HepG2 (cell line): ENCODE results near the gene USP24. TPM values are rescaled to one million over a fixed set of nuclear protein-coding genes. Genes with fewer than 3 reads are reported as not detected.
A peak's percentile ranks its signal among the peaks of the same experiment; 100 is the strongest.

Experiments used
- ADNP ChIP-seq: sonication (generic); formaldehyde crosslinking; IDR thresholded peaks from 2 replicates; pipeline ENCODE4 v1.4.0; 2020; ENCODE audit warnings: missing genetic modification reagents
- AHR ChIP-seq: IDR thresholded peaks from 2 replicates; pipeline ENCODE4 v1.6.1; 2018; ENCODE audit warnings: missing genetic modification reagents, missing compliant biosample characterization
- ASH2L ChIP-seq: fragments of 300-600, 200-600 bp; sonication (generic); IDR thresholded peaks from 2 replicates; pipeline ENCODE4 v1.7.0; 2017; ENCODE audit warnings: low read depth, mild to moderate bottlenecking, moderate library complexity, mixed read lengths, low read length; ENCODE audit not compliant: insufficient read length
- ATF1 ChIP-seq: IDR thresholded peaks from 2 replicates; pipeline ENCODE4 v1.6.1; 2016; ENCODE audit warnings: mild to moderate bottlenecking, control low read depth
- CREM ChIP-seq, 2 experiments: sonication (generic) in 1 of 2; formaldehyde crosslinking in 1 of 2; IDR thresholded peaks; 2 replicates each; pipeline versions ENCODE4 v1.4.0 to v1.6.1; 2016 to 2020; ENCODE audit warnings: antibody characterized with exemption in 1 of 2, mild to moderate bottlenecking in 1 of 2, missing genetic modification reagents in 1 of 2
- HOXA5 ChIP-seq: sonication (generic); formaldehyde crosslinking; IDR thresholded peaks from 2 replicates; pipeline ENCODE4 v1.4.0; 2020; ENCODE audit warnings: missing genetic modification reagents
- KDM4B ChIP-seq: sonication (generic); formaldehyde crosslinking; IDR thresholded peaks from 2 replicates; pipeline ENCODE4 v1.4.0; 2020; ENCODE audit warnings: missing genetic modification reagents
- KMT2B ChIP-seq: IDR thresholded peaks from 2 replicates; pipeline ENCODE4 v1.6.1; 2016; ENCODE audit warnings: missing genetic modification reagents, missing compliant biosample characterization
- MXD1 ChIP-seq: sonication (generic); formaldehyde crosslinking; IDR thresholded peaks from 2 replicates; pipeline ENCODE4 v1.4.0; 2020; ENCODE audit warnings: mild to moderate bottlenecking, missing genetic modification reagents
- POLR2AphosphoS5 ChIP-seq: IDR thresholded peaks from 2 replicates; pipeline ENCODE4 v1.6.1; 2012; ENCODE audit warnings: low read depth, low read length
- REL ChIP-seq: sonication (generic); formaldehyde crosslinking; conservative IDR thresholded peaks from 2 replicates; pipeline ENCODE4 v1.8.0; 2022; ENCODE audit warnings: mild to moderate bottlenecking, missing genetic modification reagents, moderate library complexity
- REPIN1 ChIP-seq: sonication (generic); formaldehyde crosslinking; IDR thresholded peaks from 2 replicates; pipeline ENCODE4 v1.8.0; 2022; ENCODE audit warnings: missing genetic modification reagents, low read depth, mild to moderate bottlenecking, borderline replicate concordance
- SAP130 ChIP-seq: IDR thresholded peaks from 2 replicates; pipeline ENCODE4 v1.6.1; 2016; ENCODE audit warnings: low read depth
- SP1 ChIP-seq, 2 experiments: fragments of 450-650 bp in 1 of 2; sonication (generic) in 1 of 2; formaldehyde crosslinking in 1 of 2; IDR thresholded peaks; 2 replicates each; pipeline versions ENCODE4 v1.4.0 to v1.6.1; 2016 to 2020; ENCODE audit warnings: missing genetic modification reagents in 1 of 2
- SRY ChIP-seq: sonication (generic); formaldehyde crosslinking; IDR thresholded peaks from 2 replicates; pipeline ENCODE4 v1.8.0; 2022; ENCODE audit warnings: mild to moderate bottlenecking, missing genetic modification reagents
- SUZ12 ChIP-seq: fragments of 150-350 bp; IDR thresholded peaks from 2 replicates; pipeline ENCODE4 v1.6.1; 2014; ENCODE audit warnings: low read depth, low read length
- ZBTB38 ChIP-seq: sonication (generic); formaldehyde crosslinking; IDR thresholded peaks from 2 replicates; pipeline ENCODE4 v1.5.1; 2020; ENCODE audit warnings: mild to moderate bottlenecking, missing genetic modification reagents
- ZNF333 ChIP-seq: sonication (generic); formaldehyde crosslinking; IDR thresholded peaks from 2 replicates; pipeline ENCODE4 v1.4.0; 2020; ENCODE audit warnings: mild to moderate bottlenecking, missing genetic modification reagents, borderline replicate concordance
- ZNF343 ChIP-seq: sonication (generic); formaldehyde crosslinking; IDR thresholded peaks from 2 replicates; pipeline ENCODE4 v1.4.0; 2020; ENCODE audit warnings: mild to moderate bottlenecking, missing genetic modification reagents
- ZNF687 ChIP-seq: sonication (generic); formaldehyde crosslinking; IDR thresholded peaks from 2 replicates; pipeline ENCODE4 v1.5.1; 2020; ENCODE audit warnings: mild to moderate bottlenecking, missing genetic modification reagents, moderate library complexity
- polyA plus RNA-seq, 8 experiments: library from polyadenylated mRNA; depleted of rRNA in 3 of 8; stranded (reverse) in 7 of 8; unstranded in 1 of 8; fragments of >200 nt; fragmentation: Illumina TruSeq in 4 of 8; extraction: Trizol in 4 of 8; gene quantifications; 2 replicates each; pipeline versions ENCODE4 v1.2.1 to v1.2.3, GENCODE V29; 2011 to 2016; ENCODE audit warnings: low read depth in 4 of 8, missing spikeins in 1 of 8, mixed read lengths in 1 of 8; ENCODE audit not compliant: insufficient read depth in 1 of 8
- total RNA-seq, 5 experiments: library from RNA; depleted of rRNA; stranded (reverse); fragments of >200 nt; fragmentation: Illumina TruSeq; extraction: Trizol; gene quantifications; 2 replicates each; pipeline ENCODE4 v1.2.3, GENCODE V29; 2016; ENCODE audit warnings: low read depth in 1 of 5
- TF ChIP-seq, protein P1 (sequence below): sonication (generic); formaldehyde crosslinking; IDR thresholded peaks from 2 replicates; pipeline ENCODE4 v1.4.0; 2020; ENCODE audit warnings: missing genetic modification reagents
- TF ChIP-seq, protein P2 (sequence below): sonication (generic); formaldehyde crosslinking; IDR thresholded peaks from 2 replicates; pipeline ENCODE4 v1.8.0; 2022; ENCODE audit warnings: mild to moderate bottlenecking, missing genetic modification reagents; ENCODE audit not compliant: insufficient replicate concordance

The USP24 gene
- total and polyA plus RNA-seq, 2 of the 13 experiments (the other 11 are each of a cell fraction or from before 2014, with no cell fraction given) = 18.8 to 47.6 TPM

- TF ChIP-seq ZNF687 = 0 out of 2 replicates have a peak, but pooled peaks have one; percentile 22
- TF ChIP-seq KDM4B (CRISPR knock-in tag) = 0 out of 2 replicates have a peak, but pooled peaks have one; percentile 11
- no peak for TF ChIP-seq SP1 (IDR thresholded peaks at IDR 0.05)
- no peak for TF ChIP-seq SP1 (CRISPR knock-in tag; IDR thresholded peaks at IDR 0.05)
- TF ChIP-seq, protein P1, sequence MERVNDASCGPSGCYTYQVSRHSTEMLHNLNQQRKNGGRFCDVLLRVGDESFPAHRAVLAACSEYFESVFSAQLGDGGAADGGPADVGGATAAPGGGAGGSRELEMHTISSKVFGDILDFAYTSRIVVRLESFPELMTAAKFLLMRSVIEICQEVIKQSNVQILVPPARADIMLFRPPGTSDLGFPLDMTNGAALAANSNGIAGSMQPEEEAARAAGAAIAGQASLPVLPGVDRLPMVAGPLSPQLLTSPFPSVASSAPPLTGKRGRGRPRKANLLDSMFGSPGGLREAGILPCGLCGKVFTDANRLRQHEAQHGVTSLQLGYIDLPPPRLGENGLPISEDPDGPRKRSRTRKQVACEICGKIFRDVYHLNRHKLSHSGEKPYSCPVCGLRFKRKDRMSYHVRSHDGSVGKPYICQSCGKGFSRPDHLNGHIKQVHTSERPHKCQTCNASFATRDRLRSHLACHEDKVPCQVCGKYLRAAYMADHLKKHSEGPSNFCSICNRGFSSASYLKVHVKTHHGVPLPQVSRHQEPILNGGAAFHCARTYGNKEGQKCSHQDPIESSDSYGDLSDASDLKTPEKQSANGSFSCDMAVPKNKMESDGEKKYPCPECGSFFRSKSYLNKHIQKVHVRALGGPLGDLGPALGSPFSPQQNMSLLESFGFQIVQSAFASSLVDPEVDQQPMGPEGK (CRISPR knock-in tag) = peak; percentile 79
- TF ChIP-seq CREM (IDR thresholded peaks at IDR 0.05) = 0 out of 2 replicates have a peak, but pooled peaks have one; percentile 25
- TF ChIP-seq CREM (CRISPR knock-in tag; IDR thresholded peaks at IDR 0.05) = no peak
- TF ChIP-seq ZNF343 = no peak
- no peak for TF ChIP-seq ADNP (CRISPR knock-in tag)
- TF ChIP-seq SUZ12 = no peak
- TF ChIP-seq SAP130 (CRISPR knock-in tag) = peak; percentile 38; the same call in 1 of the 2 replicates
- TF ChIP-seq REPIN1 = no peak
- TF ChIP-seq HOXA5 (CRISPR knock-in tag) = no peak
- no peak for TF ChIP-seq ATF1
- TF ChIP-seq SRY (CRISPR knock-in tag) = 0 out of 2 replicates have a peak, but pooled peaks have one; percentile 6
- no peak for TF ChIP-seq KMT2B (CRISPR knock-in tag)
- TF ChIP-seq ZNF333 (CRISPR knock-in tag) = 0 out of 2 replicates have a peak, but pooled peaks have one; percentile 26
- TF ChIP-seq ASH2L = no peak
- peak; percentile 74; the same call in 1 of the 2 replicates for TF ChIP-seq REL (CRISPR knock-in tag)
- TF ChIP-seq AHR = no peak
- no peak for TF ChIP-seq ZBTB38
- no peak for TF ChIP-seq MXD1 (CRISPR knock-in tag)
- TF ChIP-seq, protein P2, sequence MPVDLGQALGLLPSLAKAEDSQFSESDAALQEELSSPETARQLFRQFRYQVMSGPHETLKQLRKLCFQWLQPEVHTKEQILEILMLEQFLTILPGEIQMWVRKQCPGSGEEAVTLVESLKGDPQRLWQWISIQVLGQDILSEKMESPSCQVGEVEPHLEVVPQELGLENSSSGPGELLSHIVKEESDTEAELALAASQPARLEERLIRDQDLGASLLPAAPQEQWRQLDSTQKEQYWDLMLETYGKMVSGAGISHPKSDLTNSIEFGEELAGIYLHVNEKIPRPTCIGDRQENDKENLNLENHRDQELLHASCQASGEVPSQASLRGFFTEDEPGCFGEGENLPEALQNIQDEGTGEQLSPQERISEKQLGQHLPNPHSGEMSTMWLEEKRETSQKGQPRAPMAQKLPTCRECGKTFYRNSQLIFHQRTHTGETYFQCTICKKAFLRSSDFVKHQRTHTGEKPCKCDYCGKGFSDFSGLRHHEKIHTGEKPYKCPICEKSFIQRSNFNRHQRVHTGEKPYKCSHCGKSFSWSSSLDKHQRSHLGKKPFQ (CRISPR knock-in tag) = peak; percentile 10
- peak; percentile 34; the same call in 1 of the 2 replicates for TF ChIP-seq POLR2AphosphoS5
Observed at GRCh38 chr1:55214212-55214933, 791 bp downstream of the USP24 start (continued).
